IMR-90 (cell line): ENCODE data around the gene RNF11.

ENCODE experiments used
- CTCF ChIP-seq: conservative IDR thresholded peaks from 2 replicates; pipeline ENCODE4 v1.5.1; 2012; ENCODE audit warnings: mild to moderate bottlenecking, low read depth, low read length, improper control_type of control experiment
- POLR2A ChIP-seq: IDR thresholded peaks from 2 replicates; pipeline ENCODE4 v1.6.1; 2012; ENCODE audit warnings: mild to moderate bottlenecking, low read depth, low read length
- SMC3 ChIP-seq: fragments of 150-350 bp; IDR thresholded peaks from 2 replicates; pipeline ENCODE4 v1.6.1; 2016; ENCODE audit warnings: low read depth, mild to moderate bottlenecking, antibody characterized with exemption, low read length, moderate library complexity

GRCh38 chr1:51214615-51215131 lies 21.4 kb upstream of the RNF11 start:
- TF ChIP-seq SMC3 (no peak), POLR2A (no peak), CTCF (no peak)
